NCI-H1105 (cell line): ENCODE data around the gene PCLAF.
"Not testable (repeated sequence)": the region's sequence is repeated elsewhere in the genome, so short reads cannot be mapped to it uniquely, and the experiment has no call there.

Experiments
- DNase-seq: peaks from one replicate; lab custom pipeline; 2025; lab: John Stamatoyannopoulos, UW

PCLAF gene

GRCh38 chr15:64361259-64361658 lies 20.0 kb downstream of the PCLAF start:
- no peak for DNase-seq

- no peak for DNase-seq
Observed at GRCh38 chr15:64356710-64357040, 24.6 kb downstream of the PCLAF start.

- peak; percentile 99 for DNase-seq
Observed at GRCh38 chr15:64355944-64356709, 25.1 kb downstream of the PCLAF start, which contains the start of gene CSNK1G1. CSNK1G1 (minus strand) TSS chr15:64356173; CDS start chr15:64300499, 55,674 bp downstream.

- DNase-seq: peak; percentile 24
Observed at GRCh38 chr15:64355348-64355943, 25.8 kb downstream of the PCLAF start.

- no peak for DNase-seq
Observed at GRCh38 chr15:64354688-64355344, 26.4 kb downstream of the PCLAF start.

- no peak for DNase-seq
Observed at GRCh38 chr15:64351265-64351664, 30.0 kb downstream of the PCLAF start.

GRCh38 chr15:64349375-64349774 lies 31.9 kb downstream of the PCLAF start:
- DNase-seq: no peak

- DNase-seq: no peak
Observed at GRCh38 chr15:64348455-64348854, 32.8 kb downstream of the PCLAF start.

GRCh38 chr15:64346242-64346641 lies 35.0 kb downstream of the PCLAF start:
- not testable (repeated sequence) for DNase-seq

GRCh38 chr15:64344651-64345294 lies 36.5 kb downstream of the PCLAF start:
- no peak for DNase-seq

GRCh38 chr15:64343841-64344240 lies 37.4 kb downstream of the PCLAF start:
- DNase-seq: no peak

GRCh38 chr15:64343222-64343621 lies 38.0 kb downstream of the PCLAF start:
- DNase-seq: no peak

- no peak for DNase-seq
Observed at GRCh38 chr15:64341961-64342360, 39.3 kb downstream of the PCLAF start.

GRCh38 chr15:64340355-64340754 lies 40.9 kb downstream of the PCLAF start:
- DNase-seq: no peak

- DNase-seq: no peak
Observed at GRCh38 chr15:64337761-64338160, 43.5 kb downstream of the PCLAF start.

- DNase-seq: peak; percentile 9
Observed at GRCh38 chr15:64333986-64334929, 47.0 kb downstream of the PCLAF start.

GRCh38 chr15:64333516-64333915 lies 47.7 kb downstream of the PCLAF start:
- no peak for DNase-seq

- DNase-seq: not testable (repeated sequence)
Observed at GRCh38 chr15:64331668-64332067, 49.6 kb downstream of the PCLAF start.

GRCh38 chr15:64326975-64327374 lies 54.3 kb downstream of the PCLAF start:
- DNase-seq: not testable (repeated sequence)

- DNase-seq: not testable (repeated sequence)
Observed at GRCh38 chr15:64326458-64326857, 54.8 kb downstream of the PCLAF start.

- DNase-seq: no peak
Observed at GRCh38 chr15:64324165-64324877, 56.9 kb downstream of the PCLAF start.
